Stimulated activated CD8-positive, alpha-beta memory T cell treated with anti-CD3 and anti-CD28 coated beads, Interleukin-15, amount 100 ng/mL, for 48 hours (primary cell): ENCODE measurements around the gene EMX2.
"Not testable (repeated sequence)": the region's sequence is repeated elsewhere in the genome, so short reads cannot be mapped to it uniquely, and the experiment has no call there.

Source experiments
- DNase-seq, 2 donors: peaks; one replicate each; pipeline ENCODE4 v3.0.0-alpha.2; 2020; ENCODE audit warnings: low read depth in 2 of 2

Gene EMX2

DNA sequence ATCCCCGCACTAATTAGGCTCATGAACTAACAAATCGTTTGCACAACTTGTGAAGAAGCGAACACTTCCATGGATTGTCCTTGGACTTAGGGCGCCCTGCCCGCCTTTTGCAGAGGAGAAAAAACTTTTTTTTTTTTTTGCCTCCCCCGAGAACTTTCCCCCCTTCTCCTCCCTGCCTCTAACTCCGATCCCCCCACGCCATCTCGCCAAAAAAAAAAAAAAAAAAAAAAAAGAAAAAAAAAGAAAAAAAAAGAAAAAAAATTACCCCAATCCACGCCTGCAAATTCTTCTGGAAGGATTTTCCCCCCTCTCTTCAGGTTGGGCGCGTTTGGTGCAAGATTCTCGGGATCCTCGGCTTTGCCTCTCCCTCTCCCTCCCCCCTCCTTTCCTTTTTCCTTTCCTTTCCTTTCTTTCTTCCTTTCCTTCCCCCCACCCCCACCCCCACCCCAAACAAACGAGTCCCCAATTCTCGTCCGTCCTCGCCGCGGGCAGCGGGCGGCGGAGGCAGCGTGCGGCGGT is at the start of gene EMX2:
Gene EMX2 (plus strand): TSS at position 41 of the 519 bp plus-strand sequence. CDS start 522 bp downstream, outside the sequence.
- DNase-seq, result no peak

- no peak for DNase-seq
Measured at GRCh38 chr10:117496031-117496430, 46.5 kb upstream of the EMX2 start.

- DNase-seq, result peak; percentile 26 to 38
Measured at GRCh38 chr10:117496616-117497028, 45.9 kb upstream of the EMX2 start.

GRCh38 chr10:117497736-117498135 is 44.8 kb upstream of the EMX2 start:
- DNase-seq, result no peak

DNA sequence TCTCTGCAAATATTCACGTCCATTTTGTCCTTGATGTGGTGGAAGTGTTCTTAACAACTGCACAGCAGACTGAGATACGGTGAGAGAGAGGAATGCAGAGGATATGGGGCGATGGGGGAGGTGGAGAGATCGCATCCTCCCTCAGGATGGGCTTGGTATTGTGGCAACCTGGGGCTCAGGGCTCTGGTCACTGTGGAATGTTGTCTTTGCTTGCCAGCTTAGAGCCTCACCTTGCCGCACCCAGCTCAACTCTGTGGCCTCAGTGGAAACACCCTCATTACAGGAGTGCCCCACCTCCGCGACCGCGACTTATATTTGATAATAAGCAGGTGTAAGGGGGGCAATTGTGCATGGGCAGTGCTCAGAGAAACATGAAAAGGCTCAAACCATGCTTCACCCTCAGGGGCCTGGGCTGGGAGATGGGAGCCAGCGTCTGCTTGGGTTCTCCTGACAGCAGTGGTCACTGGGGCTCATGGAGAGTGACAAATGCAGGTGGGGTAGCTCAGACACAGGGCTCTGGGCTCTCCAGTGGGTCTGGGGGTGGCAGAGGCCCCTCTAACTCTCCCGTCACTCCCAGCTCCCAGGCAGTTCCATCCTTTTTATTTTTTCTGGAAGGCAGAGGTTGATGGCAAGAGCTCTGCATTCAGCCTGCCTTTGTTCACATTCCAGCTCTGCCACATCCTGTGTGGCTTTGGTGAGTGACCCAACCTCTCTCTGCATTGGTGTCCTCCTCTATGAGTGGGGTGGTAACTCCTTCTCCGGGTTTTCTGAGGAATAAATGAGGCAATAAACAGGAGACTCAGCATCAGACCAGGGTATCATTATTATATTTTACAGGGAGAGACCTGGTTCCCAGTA is 43.1 kb upstream of the EMX2 start:
- DNase-seq, result no peak

DNA sequence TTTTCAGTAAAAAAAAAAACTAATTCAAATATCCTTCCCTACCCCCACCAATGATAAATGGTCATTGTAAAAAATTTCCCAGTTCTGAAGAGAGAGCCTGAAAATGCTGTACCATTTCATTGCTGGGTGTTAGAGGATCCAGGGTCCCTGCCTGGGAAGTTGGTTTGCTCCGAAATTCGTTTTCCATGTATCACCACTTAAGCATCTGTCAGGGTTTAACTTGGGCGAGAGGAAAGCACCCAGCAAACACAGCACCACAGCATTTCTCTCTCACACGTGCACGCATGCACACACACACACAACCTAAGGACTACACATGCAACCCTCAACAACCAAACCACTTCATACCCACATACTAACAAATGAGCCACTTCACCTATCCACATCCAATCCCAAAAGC is 42.1 kb upstream of the EMX2 start:
- no peak for DNase-seq

GRCh38 chr10:117501460-117502035 is 41.0 kb upstream of the EMX2 start:
- no peak for DNase-seq

GRCh38 chr10:117502421-117503243 is 39.9 kb upstream of the EMX2 start:
- no peak for DNase-seq

- DNase-seq, result no peak
Measured at GRCh38 chr10:117503244-117504205, 39.0 kb upstream of the EMX2 start.

DNA sequence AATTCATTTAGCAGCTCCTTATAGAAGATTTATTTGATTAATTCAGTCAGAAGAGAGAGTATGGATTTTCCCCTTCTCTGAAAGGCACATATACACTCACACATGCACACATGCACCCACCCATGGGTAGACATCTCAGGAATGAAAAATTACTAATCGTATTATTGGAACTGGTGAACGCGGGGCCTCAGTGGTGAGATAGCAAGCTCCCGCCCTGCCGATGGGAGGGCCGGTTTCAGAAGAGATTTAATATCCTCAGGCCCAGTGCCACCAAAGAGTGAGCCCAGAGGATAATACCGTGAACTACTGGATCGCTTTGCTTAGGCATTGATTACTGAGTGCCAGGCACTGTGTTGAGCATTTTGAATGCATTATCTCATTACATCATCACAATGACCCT is 38.0 kb upstream of the EMX2 start:
- DNase-seq, result no peak

DNA sequence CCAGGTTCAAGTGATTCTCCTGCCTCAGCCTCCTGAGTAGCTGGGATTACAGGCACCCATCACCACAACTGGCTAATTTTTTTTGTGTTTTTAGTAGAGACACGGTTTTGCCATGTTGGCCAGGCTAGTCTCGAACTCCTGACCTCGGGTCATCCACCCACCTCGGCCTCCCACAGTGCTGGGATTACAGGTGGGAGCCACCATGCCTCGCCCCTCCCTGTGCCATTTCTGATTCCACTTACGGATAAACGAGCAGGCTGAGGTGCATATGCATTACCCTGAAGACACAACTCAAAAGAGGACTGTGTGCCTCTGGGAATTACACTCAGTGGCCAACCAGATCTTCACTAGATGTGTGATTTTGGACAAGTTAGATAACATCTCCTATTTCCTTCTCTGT is 35.5 kb upstream of the EMX2 start:
- not testable (repeated sequence) for DNase-seq

GRCh38 chr10:117509573-117509972 is 33.0 kb upstream of the EMX2 start:
- DNase-seq, result no peak

DNA sequence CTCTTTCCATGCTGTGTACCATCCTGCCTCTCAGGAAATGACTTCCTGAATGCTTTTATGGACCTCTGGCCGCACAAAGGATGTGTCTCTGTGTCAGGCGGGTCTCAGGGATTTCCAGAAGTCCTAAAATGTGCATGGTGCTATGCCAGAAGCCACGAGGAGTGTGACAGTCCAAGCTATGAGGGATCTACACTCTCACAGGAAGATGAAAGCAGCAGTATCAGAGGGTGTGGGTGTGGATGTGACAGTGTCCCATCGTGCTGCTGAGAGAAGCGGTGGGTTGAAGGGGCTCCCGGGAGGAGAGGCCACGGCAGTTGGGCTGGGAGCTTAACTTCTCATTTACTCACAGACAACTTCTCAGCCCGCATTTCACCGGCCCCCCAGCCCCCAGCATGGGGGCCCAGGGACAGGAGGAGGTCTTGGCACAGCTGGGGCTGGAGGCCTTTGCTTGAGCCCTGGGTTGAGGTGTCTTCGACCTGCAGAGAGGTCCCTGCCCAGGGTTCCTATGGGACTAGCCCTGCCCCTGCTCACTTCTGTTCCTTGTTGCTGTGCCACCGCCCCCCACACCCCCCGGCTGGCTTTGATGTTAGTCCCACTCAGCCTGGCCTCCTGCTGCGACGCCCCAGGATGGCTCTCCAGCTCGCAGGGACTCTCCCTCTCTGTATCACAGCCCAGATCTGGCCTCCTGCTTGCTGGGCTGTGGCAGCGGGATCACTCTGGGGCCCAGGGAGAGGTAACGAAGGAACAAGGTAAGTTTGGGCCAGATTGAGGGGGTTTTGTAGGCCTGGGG is 30.8 kb upstream of the EMX2 start:
- DNase-seq, result no peak

DNA sequence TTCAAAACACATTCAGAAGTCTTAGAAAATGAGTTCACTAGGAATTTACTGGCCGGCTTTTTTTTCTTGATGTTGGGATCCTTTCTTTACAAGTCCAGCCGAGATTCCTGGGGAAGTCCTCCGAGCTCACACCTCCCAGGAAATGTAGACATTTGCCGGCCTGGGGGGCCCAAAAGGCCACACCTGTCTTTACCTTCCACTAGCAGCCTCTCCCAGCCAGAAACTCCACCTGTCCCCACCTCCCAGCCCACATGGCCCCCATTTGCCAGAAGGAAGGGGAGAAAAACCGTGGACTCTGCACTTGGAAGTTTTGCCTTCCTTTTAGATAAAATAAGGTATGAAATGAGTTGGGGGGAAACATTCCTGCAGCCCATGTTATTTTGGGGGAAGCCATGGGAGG is 27.6 kb upstream of the EMX2 start:
- no peak for DNase-seq

GRCh38 chr10:117516681-117517080 is 25.9 kb upstream of the EMX2 start:
- no peak for DNase-seq

DNA sequence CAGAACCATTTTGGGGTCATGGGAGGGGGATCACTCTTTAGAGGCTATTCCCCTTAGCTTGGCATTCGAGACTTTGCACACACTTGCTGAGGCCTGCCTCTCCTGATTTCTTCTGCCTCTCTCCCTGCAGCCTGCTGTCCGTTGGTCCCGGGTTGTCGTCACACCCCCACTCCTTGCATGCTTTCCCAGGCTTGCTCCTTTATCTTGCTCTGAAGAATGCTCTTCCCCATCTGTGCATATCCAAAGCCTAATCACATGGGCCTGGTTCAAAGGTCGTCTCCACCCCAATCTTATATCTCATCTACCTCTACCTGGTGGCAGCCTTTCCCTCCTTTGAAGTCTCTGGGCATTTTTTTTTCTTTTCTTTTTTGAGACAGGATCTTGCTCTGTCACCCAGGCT is 24.3 kb upstream of the EMX2 start:
- no peak for DNase-seq

DNA sequence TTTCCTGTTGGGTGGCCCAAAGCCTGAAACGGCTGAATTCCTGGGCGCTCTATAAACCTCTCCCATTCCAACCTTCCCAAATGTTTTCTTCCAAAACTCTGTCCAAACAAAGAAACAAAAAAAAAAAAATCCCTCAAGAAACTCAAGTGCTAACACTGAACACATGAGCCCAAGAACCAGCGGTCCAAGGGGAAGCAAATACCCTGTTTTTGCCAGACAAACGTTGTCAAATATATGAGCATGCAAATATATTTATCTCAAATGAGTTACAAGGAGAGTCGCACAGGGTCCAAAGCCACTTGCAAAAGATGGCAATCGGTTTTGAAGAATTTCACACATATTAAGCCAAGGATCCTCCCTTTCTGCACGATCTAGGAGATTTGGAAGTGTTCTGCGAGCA is 23.3 kb upstream of the EMX2 start:
- DNase-seq, result no peak

- no peak for DNase-seq
Measured at GRCh38 chr10:117519879-117520278, 22.7 kb upstream of the EMX2 start.

- DNase-seq, result no peak
Measured at GRCh38 chr10:117530791-117531190, 11.8 kb upstream of the EMX2 start.

GRCh38 chr10:117531371-117532002 is 11.1 kb upstream of the EMX2 start:
- DNase-seq, result no peak
